Measurements from ENCODE around the gene PHF23.

- TF ChIP-seq MAX (IDR thresholded peaks at IDR 0.05; ENCODE audit: low read depth, low read length) (no peak), CTCF (IDR thresholded peaks at IDR 0.05; ENCODE audit: low read depth, low read length) (no peak), POLR2A (IDR thresholded peaks at IDR 0.05; ENCODE audit: extremely low read depth, insufficient read length) (no peak), MYC (IDR thresholded peaks at IDR 0.05; ENCODE audit: low read depth, low read length) (no peak)
These were observed 10.6 kb upstream of the PHF23 start for GRCh38 chr17:7249830-7250229.

Measured in NB4 (cell line).